M059J (cell line): Measurements from ENCODE around the gene ATP9B. TPM values are rescaled to one million over a fixed set of nuclear protein-coding genes. Genes with fewer than 3 reads are reported as not detected.

Source experiments
- DNase-seq: peaks from one replicate; pipeline ENCODE4 v3.0.0-alpha.2; 2012; ENCODE audit warnings: low read depth
- total RNA-seq: library from RNA; depleted of rRNA; stranded (reverse); fragments of >200 nt; shearing (Covaris generic); gene quantifications from 2 replicates; pipeline ENCODE4 v1.2.3, GENCODE V29; 2014

Gene ATP9B
- total RNA-seq, 1 experiment from 2014 or later = 10.8 TPM

- DNase-seq = no peak
These were observed 259.7 kb downstream of the ATP9B start for GRCh38 chr18:79328887-79329286.

- DNase-seq = no peak
These were observed 260.6 kb downstream of the ATP9B start for GRCh38 chr18:79329786-79330185.

GRCh38 chr18:79332646-79333045 lies 263.5 kb downstream of the ATP9B start:
- DNase-seq = no peak

- DNase-seq = no peak
These were observed 263.9 kb downstream of the ATP9B start for GRCh38 chr18:79333046-79333445.

- no peak for DNase-seq
These were observed 265.5 kb downstream of the ATP9B start for GRCh38 chr18:79334496-79335233.

- no peak for DNase-seq
These were observed 266.7 kb downstream of the ATP9B start for GRCh38 chr18:79335833-79336360.

GRCh38 chr18:79336556-79337142 lies 267.5 kb downstream of the ATP9B start:
- no peak for DNase-seq

GRCh38 chr18:79337184-79337583 lies 268.0 kb downstream of the ATP9B start:
- DNase-seq = no peak

- DNase-seq = no peak
These were observed 268.4 kb downstream of the ATP9B start for GRCh38 chr18:79337620-79338019.

- DNase-seq = no peak
These were observed 270.1 kb downstream of the ATP9B start for GRCh38 chr18:79339094-79339908.

- no peak for DNase-seq
These were observed 274.5 kb downstream of the ATP9B start for GRCh38 chr18:79343567-79344207.

- no peak for DNase-seq
These were observed 275.0 kb downstream of the ATP9B start for GRCh38 chr18:79344208-79344581.

- no peak for DNase-seq
These were observed 276.2 kb downstream of the ATP9B start for GRCh38 chr18:79345366-79345765.

GRCh38 chr18:79345981-79346380 lies 276.8 kb downstream of the ATP9B start:
- no peak for DNase-seq

GRCh38 chr18:79348066-79348465 lies 278.9 kb downstream of the ATP9B start:
- no peak for DNase-seq

GRCh38 chr18:79352432-79352831 lies 283.2 kb downstream of the ATP9B start:
- DNase-seq = no peak

- no peak for DNase-seq
These were observed 284.1 kb downstream of the ATP9B start for GRCh38 chr18:79353267-79353666.

GRCh38 chr18:79354350-79354749 lies 285.2 kb downstream of the ATP9B start:
- DNase-seq = no peak

- no peak for DNase-seq
These were observed 286.5 kb downstream of the ATP9B start for GRCh38 chr18:79355433-79356335.

GRCh38 chr18:79356435-79356834 lies 287.2 kb downstream of the ATP9B start:
- DNase-seq = no peak

- no peak for DNase-seq
These were observed 291.7 kb downstream of the ATP9B start for GRCh38 chr18:79360933-79361332.
